GM12878 (cell line): Measurements from ENCODE around the gene BTBD9.

Source experiments
- ATF2 ChIP-seq: IDR thresholded peaks from 2 replicates; pipeline ENCODE4 v1.6.1; 2012; ENCODE audit warnings: low read length, inconsistent platforms
- FOS ChIP-seq: IDR thresholded peaks from 3 replicates; pipeline ENCODE4 v1.6.1; 2011; ENCODE audit warnings: borderline replicate concordance; ENCODE audit not compliant: insufficient read length; ENCODE audit errors: extremely low read depth
- MTA3 ChIP-seq: IDR thresholded peaks from 2 replicates; pipeline ENCODE4 v1.6.1; 2012; ENCODE audit warnings: low read length, inconsistent platforms, borderline replicate concordance
- TAF1 ChIP-seq: IDR thresholded peaks from 2 replicates; pipeline ENCODE4 v1.6.1; 2011; ENCODE audit warnings: mild to moderate bottlenecking, low read depth, low read length, borderline replicate concordance

GRCh38 chr6:38160831-38161230 lies 478.9 kb downstream of the BTBD9 start:
- TF ChIP-seq ATF2 (no peak), MTA3 (no peak), TAF1 (no peak), FOS (no peak)
